ENCODE data around the gene ZYG11B. TPM values are rescaled to one million over a fixed set of nuclear protein-coding genes. Genes with fewer than 3 reads are reported as not detected.
"Not testable (repeated sequence)": the region's sequence is repeated elsewhere in the genome, so short reads cannot be mapped to it uniquely, and the experiment has no call there.

The ZYG11B gene
- total RNA-seq, 1 donor from 2014 or later = 33.0 TPM

DNA sequence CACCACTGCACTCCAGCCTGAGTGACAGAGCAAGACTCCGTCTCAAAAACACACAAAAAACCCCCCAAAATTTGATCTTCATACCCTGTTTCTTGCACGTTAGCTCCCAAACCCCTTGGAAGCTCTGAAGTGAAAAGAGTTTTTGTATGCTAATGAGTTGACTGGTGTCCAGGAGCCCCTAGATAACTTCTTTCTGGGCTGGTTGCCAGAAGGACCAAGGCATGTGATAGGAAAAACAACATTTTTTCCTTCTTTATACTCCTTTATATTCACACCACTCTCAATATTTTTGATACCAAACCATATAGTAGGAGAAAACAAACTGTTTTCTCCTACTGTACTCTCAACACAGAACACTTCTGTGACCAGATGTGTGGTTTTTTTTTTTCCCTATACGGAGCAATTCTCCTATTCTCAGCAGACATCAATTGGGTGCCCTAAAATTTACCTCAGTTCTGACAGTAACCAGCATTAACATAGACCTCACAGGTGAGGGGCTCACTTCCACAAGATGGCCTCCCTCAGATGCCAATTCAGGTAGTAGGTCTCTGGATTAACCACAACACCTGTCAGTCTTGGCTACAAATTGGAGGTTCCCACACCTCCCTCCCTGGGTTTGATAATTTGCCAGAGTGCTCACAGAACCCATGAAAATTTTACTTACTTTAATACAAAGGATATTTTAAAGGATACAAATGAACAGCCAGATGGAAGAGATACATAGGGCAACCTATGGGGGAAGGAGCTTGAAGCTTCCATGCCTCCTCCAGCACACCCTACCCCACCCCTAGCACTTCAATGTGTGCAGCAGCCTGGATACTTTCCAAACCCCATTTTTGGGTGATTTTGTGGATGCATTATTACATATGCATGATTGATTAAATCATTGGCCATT lies 25.6 kb downstream of the ZYG11B start:
- DNase-seq (ENCODE audit: low spot score) = no peak

- no peak for DNase-seq (ENCODE audit: low spot score)
Measured at GRCh38 chr1:52752484-52752826, 26.2 kb downstream of the ZYG11B start.

DNA sequence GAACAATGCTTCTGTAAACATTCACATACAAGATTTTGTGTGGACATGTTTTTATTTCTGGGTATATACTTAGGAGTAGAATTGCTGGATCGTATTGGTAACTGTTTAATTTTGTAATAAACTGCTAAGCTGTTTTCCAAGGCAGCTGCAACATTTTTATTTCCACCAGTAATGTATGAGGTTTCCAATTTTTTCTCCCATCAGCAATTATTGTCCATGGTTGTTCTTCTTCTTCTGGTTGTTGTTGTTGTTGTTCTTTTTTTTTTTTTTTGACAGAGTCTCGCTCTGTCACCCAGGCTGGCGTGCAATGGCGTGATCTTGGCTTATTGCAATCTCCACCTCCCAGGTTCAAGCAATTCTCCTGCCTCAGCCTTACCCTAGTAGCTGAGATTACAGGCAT lies 26.9 kb downstream of the ZYG11B start:
- no peak for DNase-seq (ENCODE audit: low spot score)

GRCh38 chr1:52756020-52756419 lies 29.8 kb downstream of the ZYG11B start:
- DNase-seq (ENCODE audit: low spot score) = no peak

DNA sequence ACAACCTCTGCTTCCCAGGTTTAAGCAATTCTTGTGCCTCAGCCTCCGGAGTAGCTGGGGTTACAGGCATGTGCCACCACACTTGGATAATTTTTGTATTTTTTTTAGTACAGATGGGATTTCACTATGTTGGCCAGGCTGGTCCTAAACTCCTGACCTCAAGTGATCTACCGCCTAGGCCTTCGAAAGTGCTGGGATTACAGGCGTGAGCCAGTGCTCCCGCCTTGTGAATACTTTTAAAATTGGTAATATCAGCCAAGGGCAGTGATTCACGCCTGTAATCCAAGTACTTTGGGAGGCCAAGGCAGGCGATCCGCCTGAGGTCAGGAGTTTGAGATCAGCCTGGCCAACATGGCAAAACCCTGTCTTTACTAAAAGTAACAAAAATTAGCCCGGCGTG lies 33.7 kb downstream of the ZYG11B start:
- DNase-seq (ENCODE audit: low spot score) = no peak

GRCh38 chr1:52767596-52768280 lies 41.5 kb downstream of the ZYG11B start:
- no peak for DNase-seq (ENCODE audit: low spot score)

GRCh38 chr1:52769346-52770033 lies 43.2 kb downstream of the ZYG11B start:
- DNase-seq (ENCODE audit: low spot score) = no peak

GRCh38 chr1:52771384-52771783 lies 45.1 kb downstream of the ZYG11B start:
- no peak for DNase-seq (ENCODE audit: low spot score)

- no peak for DNase-seq (ENCODE audit: low spot score)
Measured at GRCh38 chr1:52786148-52786547, 59.9 kb downstream of the ZYG11B start.

- DNase-seq (ENCODE audit: low spot score) = not testable (repeated sequence)
Measured at GRCh38 chr1:52790429-52790828, 64.2 kb downstream of the ZYG11B start.

DNA sequence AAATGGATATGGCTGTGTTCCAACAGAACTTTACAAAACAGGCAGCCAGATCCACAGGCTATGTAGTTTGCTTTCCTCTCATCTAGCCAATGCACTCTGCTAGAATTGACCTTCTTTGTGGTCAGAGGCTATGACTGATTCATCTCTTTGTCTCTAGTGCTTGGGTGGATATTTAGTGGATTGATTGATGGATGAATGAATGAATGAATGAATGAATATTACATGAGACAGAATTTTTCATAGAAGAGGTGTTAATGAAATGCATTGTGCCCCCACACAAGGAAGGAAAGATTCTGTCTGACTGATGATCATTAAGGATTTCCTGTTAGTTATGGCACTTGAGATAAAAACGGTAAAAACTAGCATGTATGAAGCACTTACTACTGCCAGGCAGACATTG lies 65.8 kb downstream of the ZYG11B start:
- no peak for DNase-seq (ENCODE audit: low spot score)

GRCh38 chr1:52793717-52794116 lies 67.5 kb downstream of the ZYG11B start:
- not testable (repeated sequence) for DNase-seq (ENCODE audit: low spot score)

- DNase-seq (ENCODE audit: low spot score) = no peak
Measured at GRCh38 chr1:52795464-52795863, 69.2 kb downstream of the ZYG11B start.

- no peak for DNase-seq (ENCODE audit: low spot score)
Measured at GRCh38 chr1:52798331-52798730, 72.1 kb downstream of the ZYG11B start.

- DNase-seq (ENCODE audit: low spot score) = no peak
Measured at GRCh38 chr1:52801011-52801410, 74.8 kb downstream of the ZYG11B start.

DNA sequence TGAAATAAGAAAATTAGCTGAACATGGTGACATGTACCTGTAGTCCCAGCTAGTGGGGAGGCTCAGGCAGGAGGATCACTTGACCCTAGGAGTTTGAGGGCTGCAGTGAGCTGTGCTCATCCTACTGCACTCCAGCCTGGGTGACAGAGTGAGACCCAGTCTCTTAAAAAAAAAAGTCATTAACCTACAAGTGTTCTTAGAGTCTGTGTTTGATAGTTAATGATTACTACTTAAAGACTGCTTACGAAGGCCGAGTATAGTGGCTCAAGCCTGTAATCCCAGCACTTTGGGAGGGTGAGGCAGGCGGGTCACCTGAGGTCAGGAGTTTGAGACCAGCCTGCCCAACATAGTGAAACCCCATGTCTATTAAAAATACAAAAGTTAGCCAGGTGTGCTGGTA lies 77.8 kb downstream of the ZYG11B start:
- not testable (repeated sequence) for DNase-seq (ENCODE audit: low spot score)

DNA sequence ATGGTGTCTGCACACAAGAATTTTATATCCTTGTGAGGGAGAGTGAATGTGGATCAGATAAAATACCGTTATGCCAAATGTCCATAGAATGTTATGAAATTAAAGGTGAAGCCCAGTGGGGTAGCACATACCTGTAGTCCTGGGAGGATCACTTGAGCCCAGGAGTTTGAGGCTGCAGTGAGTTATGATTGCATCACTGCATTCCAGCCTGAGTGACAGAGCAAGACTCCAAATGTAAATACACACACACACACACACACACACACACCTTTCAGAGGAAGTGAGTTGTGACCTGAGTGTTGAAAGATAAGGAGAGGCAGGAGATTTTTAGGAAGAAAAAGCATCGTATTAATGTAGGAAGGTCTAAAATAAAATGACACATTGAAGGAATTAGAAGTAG lies 88.2 kb downstream of the ZYG11B start:
- no peak for DNase-seq (ENCODE audit: low spot score)

DNA sequence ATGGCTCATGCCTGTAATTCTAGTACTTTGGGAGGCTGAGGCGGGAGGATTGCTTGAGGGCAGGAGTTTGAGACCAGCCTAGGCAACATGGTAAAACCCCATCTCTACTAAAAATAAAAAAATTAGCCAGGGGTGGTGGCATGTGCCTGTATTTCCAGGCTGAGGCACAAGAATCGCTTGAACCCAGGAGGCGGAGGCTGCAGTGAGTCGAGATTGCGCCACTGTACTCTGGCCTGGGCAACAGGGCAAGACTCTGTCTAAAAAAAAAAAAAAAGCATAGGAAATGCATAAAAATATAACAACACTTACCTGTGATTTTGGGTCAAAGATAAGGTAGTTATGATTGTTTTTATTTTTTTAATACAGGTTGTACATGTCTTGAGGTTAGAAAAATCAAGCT lies 94.6 kb downstream of the ZYG11B start:
- not testable (repeated sequence) for DNase-seq (ENCODE audit: low spot score)

DNA sequence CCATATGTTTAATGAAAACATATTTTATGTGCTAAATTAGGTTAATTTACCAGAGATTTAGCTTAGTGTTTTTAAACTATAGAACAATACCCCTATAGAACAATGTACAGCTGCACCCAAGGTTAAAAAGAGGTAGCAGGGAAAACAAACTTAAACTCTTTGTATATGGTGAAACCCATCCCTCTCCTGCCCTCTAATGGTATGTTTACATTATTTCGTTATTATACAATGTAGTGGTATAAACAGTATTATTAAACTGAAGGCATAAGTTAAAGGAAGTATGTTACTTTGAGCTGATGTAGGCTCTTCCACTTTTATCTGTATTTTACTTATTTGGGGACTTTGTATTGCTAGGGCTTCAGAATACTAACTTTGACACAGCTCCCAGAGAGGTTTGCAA lies 99.6 kb downstream of the ZYG11B start:
- no peak for DNase-seq (ENCODE audit: low spot score)

GRCh38 chr1:52834798-52835197 lies 108.5 kb downstream of the ZYG11B start:
- DNase-seq (ENCODE audit: low spot score) = no peak

DNA sequence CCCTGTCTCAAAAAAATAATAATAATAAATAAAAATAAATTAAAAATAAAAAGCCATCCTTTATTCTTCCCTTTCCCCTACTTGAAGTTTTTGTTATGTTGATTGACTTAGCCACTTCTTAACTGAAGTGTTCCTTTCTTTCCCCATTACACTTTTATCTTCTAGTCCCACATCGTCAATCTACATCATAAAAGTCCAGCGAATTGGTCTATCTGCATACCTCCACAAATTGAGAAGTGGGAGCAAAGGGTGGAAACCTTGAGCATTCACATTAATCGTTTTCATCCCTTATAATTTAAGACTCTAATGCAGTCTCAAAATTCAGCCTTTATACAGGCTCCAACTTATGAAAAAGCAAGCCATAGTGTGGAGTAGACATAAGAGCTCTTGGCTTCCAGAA lies 109.8 kb downstream of the ZYG11B start:
- DNase-seq (ENCODE audit: low spot score) = no peak

DNA sequence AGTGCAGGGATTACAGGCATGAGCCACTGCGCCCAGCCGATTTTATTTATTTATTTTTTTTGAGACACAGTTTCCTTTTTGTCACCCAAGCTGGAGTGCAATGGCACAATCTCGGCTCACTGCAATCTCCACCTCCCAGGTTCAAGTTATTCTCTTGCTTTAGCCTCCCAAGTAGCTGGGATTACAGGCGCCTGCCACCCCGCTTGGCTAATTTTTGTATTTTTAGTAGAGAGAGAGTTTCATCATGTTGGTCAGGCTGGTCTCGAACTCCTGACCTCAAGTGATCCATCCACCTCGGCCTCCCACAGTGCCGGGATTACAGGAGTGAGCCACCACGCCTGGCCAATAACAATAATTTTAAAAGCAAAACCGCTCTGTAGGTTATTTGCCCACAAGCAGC lies 112.9 kb downstream of the ZYG11B start:
- not testable (repeated sequence) for DNase-seq (ENCODE audit: low spot score)
